ENCODE measurements around the gene AMIGO1. TPM values are rescaled to one million over a fixed set of nuclear protein-coding genes. Genes with fewer than 3 reads are reported as not detected.

Gene AMIGO1
- total and polyA plus RNA-seq, 10 of the 15 experiments (the other 5 are each of a cell fraction or from before 2014, with no cell fraction given) = 0.02 to 0.28 (median 0.08) TPM; not detected in 1

DNA sequence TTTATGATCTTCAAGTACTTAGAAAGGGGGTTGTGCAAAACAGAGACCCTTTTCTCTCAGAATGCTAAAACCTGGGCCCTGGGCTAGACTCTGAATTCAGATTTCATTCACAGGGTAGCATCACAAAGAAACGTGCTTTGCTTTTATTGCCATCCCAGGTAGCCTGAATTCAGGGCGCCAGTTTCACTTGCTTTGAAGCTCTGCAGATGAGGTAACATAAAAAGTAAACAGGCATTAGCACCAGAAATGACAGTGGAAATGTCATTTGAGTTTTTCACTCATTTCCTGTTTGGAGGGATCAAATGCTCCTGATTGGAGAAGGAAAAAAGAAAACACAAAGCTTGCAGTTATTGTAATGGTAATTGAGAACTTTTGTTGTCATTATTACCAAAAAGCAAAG is 40.6 kb downstream of the AMIGO1 start:
- BruUV-seq (replicated peaks) = no TSS peak
- FAIRE-seq = no peak
- H4K20me1 ChIP-seq (ENCODE audit: control insufficient read depth, insufficient read depth) = no peaks in the 10 kb centered on the region
- ChIA-PET POLR2A (no interaction called here), RAD21 (ENCODE audit: unreplicated experiment) (no interaction called here), CTCF (interaction anchor here (0.7 to 1.6 kb wide), 3 partner anchors 11 to 64 kb away, joined by 3 to 6 read pairs (median 4); no protein-coding TSS in a partner anchor), SMC1A (ENCODE audit: uncharacterized antibody, unreplicated experiment) (no interaction called here)
- no peak for TF ChIP-seq RELA (IDR thresholded peaks at IDR 0.05; ENCODE audit: borderline replicate concordance, partially characterized antibody)
- TF ChIP-seq, protein P1, sequence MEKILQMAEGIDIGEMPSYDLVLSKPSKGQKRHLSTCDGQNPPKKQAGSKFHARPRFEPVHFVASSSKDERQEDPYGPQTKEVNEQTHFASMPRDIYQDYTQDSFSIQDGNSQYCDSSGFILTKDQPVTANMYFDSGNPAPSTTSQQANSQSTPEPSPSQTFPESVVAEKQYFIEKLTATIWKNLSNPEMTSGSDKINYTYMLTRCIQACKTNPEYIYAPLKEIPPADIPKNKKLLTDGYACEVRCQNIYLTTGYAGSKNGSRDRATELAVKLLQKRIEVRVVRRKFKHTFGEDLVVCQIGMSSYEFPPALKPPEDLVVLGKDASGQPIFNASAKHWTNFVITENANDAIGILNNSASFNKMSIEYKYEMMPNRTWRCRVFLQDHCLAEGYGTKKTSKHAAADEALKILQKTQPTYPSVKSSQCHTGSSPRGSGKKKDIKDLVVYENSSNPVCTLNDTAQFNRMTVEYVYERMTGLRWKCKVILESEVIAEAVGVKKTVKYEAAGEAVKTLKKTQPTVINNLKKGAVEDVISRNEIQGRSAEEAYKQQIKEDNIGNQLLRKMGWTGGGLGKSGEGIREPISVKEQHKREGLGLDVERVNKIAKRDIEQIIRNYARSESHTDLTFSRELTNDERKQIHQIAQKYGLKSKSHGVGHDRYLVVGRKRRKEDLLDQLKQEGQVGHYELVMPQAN (conservative IDR thresholded peaks at IDR 0.05) = no peak
- TF ChIP-seq CREM (IDR thresholded peaks at IDR 0.05; ENCODE audit: low read depth) = no peak
- no peak for TF ChIP-seq SUZ12 (IDR thresholded peaks at IDR 0.05; ENCODE audit: unreplicated experiment)
- TF ChIP-seq CHD1 (IDR thresholded peaks at IDR 0.05; ENCODE audit: low read depth, low read length) = no peak
- no peak for TF ChIP-seq YY1 (IDR thresholded peaks at IDR 0.05; ENCODE audit: low read depth, low read length)
- TF ChIP-seq CREB1 (IDR thresholded peaks at IDR 0.05; ENCODE audit: low read depth) = no peak
- no peak for TF ChIP-seq SREBF1 (IDR thresholded peaks at IDR 0.05; ENCODE audit: low read length)
- H3K27me3 ChIP-seq (replicated peaks in 1 of 2; ENCODE audit: control insufficient read depth in 2 of 2, insufficient read depth in 2 of 2, low read length in 1 of 2) = peaks cover 4 to 7% of the 10 kb centered on the region in 2 experiments; a peak in 3 of 4 replicates
- no peak overlapping the region for H3K4me2 ChIP-seq (ENCODE audit: control insufficient read depth, insufficient read depth)
- intact Hi-C loops (cut with micrococcal nuclease; ENCODE audit: unreplicated experiment) = no loop called here
- in situ Hi-C loops (cut with MboI) = no loop called here
- DNase-seq (ENCODE audit: low read depth, low spot score) = no peak
- 0% methylated on average over 2 of the region's 2 CpGs for WGBS (ENCODE audit: insufficient coverage, insufficient replicate concordance, low lambda C conversion rate, missing lambda C conversion rate)
- H3K9me3 ChIP-seq (replicated peaks; ENCODE audit: control insufficient read depth, insufficient read depth, low read length) = no peaks in the 10 kb centered on the region
- no peak overlapping the region for H2AFZ ChIP-seq (ENCODE audit: control insufficient read depth, low read depth, low read length)
- no peaks in the 10 kb centered on the region for H3K4me1 ChIP-seq (ENCODE audit: control insufficient read depth, insufficient read depth, low read length)
- no peak overlapping the region for H3K27ac ChIP-seq (ENCODE audit: control insufficient read depth, insufficient read depth)
- no peaks in the 10 kb centered on the region for H3K79me2 ChIP-seq (ENCODE audit: control insufficient read depth, insufficient read depth, low read length)
- ATAC-seq = no peak
- no peak overlapping the region for H3K9ac ChIP-seq (ENCODE audit: control insufficient read depth, insufficient read depth, low read length)
- H3K4me3 ChIP-seq = no peak overlapping the region
- no peaks in the 10 kb centered on the region for H3K36me3 ChIP-seq (ENCODE audit: control insufficient read depth in 2 of 2, insufficient read depth in 2 of 2, low read length in 1 of 2)
